MCF 10A (cell line): ENCODE measurements around the gene PARD3. TPM values are rescaled to one million over a fixed set of nuclear protein-coding genes. Genes with fewer than 3 reads are reported as not detected.

Experiments used
- BruUV-seq: library from RNA; stranded (reverse); fragments of 400-500 nt; replicated peaks from 2 replicates; lab custom pipeline; 2021; lab: Mats Ljungman, UMichigan
- CTCF ChIA-PET: fragments of 300-600 bp; sonication (Branson Sonifier 250); formaldehyde crosslinking; extraction: SDS; loops from one replicate; lab custom pipeline; 2021; ENCODE audit warnings: antibody characterized with exemption, inconsistent platforms; lab: Yijun Ruan, JAX
- POLR2A ChIA-PET: fragments of 300-600, 350-650 bp; sonication (Branson Sonifier 250); formaldehyde crosslinking; extraction: SDS; loops from one replicate; lab custom pipeline; 2020; ENCODE audit warnings: antibody characterized with exemption, inconsistent platforms; lab: Yijun Ruan, JAX
- DNase-seq: peaks from one replicate; pipeline ENCODE4 v3.0.0-alpha.2; 2018; ENCODE audit not compliant: unreplicated experiment
- H3K27ac Mint-ChIP-seq: one replicate; pipeline ENCODE4 v1.8.0; 2022; ENCODE audit warnings: mild to moderate bottlenecking, low read depth, mixed read lengths; ENCODE audit not compliant: unreplicated experiment
- H3K27me3 Mint-ChIP-seq: one replicate; pipeline ENCODE4 v1.8.0; 2022; ENCODE audit warnings: mixed read lengths; ENCODE audit not compliant: insufficient read depth, unreplicated experiment
- H3K36me3 Mint-ChIP-seq: one replicate; pipeline ENCODE4 v1.8.0; 2022; ENCODE audit warnings: mild to moderate bottlenecking, moderate library complexity, mixed read lengths; ENCODE audit not compliant: insufficient read depth, unreplicated experiment
- H3K4me1 Mint-ChIP-seq: one replicate; pipeline ENCODE4 v1.8.0; 2022; ENCODE audit warnings: mixed read lengths; ENCODE audit not compliant: insufficient read depth, unreplicated experiment
- H3K4me3 Mint-ChIP-seq: one replicate; pipeline ENCODE4 v1.8.0; 2022; ENCODE audit warnings: mild to moderate bottlenecking, moderate library complexity, mixed read lengths; ENCODE audit not compliant: unreplicated experiment
- H3K9me3 Mint-ChIP-seq: one replicate; pipeline ENCODE4 v1.8.0; 2022; ENCODE audit warnings: mixed read lengths; ENCODE audit not compliant: unreplicated experiment
- intact Hi-C: fragments of 100-400 bp; cut with micrococcal nuclease; formaldehyde crosslinking; loops from 2 replicates; pipeline ENCODE4 v1.14.1; 2022
- total RNA-seq: library from RNA; stranded (reverse); gene quantifications from 2 replicates; pipeline ENCODE4 v1.2.3, GENCODE V29; 2022
- TF ChIP-seq, protein P1 (sequence below): fragments of 200-600 bp; IDR thresholded peaks from one replicate; pipeline ENCODE4 v1.8.0; 2022; ENCODE audit warnings: antibody characterized with exemption, mild to moderate bottlenecking; ENCODE audit not compliant: unreplicated experiment

Gene PARD3
- total RNA-seq, 1 experiment from 2014 or later = 70.0 TPM

DNA sequence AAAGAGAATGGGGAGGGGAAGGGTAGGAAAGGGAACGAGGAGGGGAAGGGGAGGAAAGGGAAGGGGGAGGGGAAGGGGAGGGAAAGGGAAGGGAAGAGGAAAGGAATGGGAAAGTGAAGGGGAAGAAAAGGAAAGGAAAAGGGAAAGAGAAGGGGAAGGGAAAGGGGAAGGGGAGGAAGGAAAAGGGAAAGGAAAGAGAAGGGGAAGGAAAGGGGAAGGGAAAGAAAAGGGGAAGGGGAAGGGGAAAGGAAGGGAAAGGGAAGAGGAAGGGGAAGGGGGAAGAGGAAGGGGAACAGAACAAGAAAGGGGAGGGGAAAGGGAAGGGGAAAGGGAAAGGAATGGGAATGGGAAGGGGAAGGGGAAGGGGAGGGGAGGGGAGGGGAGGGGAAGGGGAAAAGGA lies 352.1 kb downstream of the PARD3 start:
- CTCF ChIA-PET = no interaction called here
- TF ChIP-seq, protein P1, sequence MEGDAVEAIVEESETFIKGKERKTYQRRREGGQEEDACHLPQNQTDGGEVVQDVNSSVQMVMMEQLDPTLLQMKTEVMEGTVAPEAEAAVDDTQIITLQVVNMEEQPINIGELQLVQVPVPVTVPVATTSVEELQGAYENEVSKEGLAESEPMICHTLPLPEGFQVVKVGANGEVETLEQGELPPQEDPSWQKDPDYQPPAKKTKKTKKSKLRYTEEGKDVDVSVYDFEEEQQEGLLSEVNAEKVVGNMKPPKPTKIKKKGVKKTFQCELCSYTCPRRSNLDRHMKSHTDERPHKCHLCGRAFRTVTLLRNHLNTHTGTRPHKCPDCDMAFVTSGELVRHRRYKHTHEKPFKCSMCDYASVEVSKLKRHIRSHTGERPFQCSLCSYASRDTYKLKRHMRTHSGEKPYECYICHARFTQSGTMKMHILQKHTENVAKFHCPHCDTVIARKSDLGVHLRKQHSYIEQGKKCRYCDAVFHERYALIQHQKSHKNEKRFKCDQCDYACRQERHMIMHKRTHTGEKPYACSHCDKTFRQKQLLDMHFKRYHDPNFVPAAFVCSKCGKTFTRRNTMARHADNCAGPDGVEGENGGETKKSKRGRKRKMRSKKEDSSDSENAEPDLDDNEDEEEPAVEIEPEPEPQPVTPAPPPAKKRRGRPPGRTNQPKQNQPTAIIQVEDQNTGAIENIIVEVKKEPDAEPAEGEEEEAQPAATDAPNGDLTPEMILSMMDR = no peak
- intact Hi-C loops = no loop called here
- Mint-ChIP-seq H3K4me3 (no peak overlapping the region), H3K4me1 (no peaks in the 10 kb centered on the region), H3K9me3 (no peaks in the 10 kb centered on the region), H3K36me3 (peaks cover 16% of the 10 kb centered on the region), H3K27ac (no peak overlapping the region), H3K27me3 (no peaks in the 10 kb centered on the region)
- DNase-seq = no peak
- BruUV-seq = no TSS peak
- POLR2A ChIA-PET = no interaction called here

DNA sequence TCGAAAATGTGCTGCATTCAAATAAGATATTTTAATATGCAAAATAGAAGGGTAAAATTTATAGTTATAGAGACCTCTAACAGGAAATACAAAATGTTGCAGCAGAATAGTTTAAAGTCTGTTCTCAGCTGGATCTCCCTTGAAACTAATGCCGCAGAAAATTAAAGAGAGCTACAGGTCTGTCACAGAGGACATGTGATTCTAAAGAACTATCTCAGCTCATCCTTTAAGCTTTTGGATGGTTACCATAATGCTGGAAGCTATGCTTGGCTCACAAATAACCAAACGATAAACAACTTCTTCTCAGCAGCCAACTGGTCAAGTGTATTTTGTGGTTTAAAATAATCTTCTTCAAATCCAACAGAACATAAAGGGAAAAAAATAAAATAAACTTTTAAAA lies 353.0 kb downstream of the PARD3 start:
- intact Hi-C loops = no loop called here
- H3K27ac Mint-ChIP-seq = no peak overlapping the region
- H3K4me3 Mint-ChIP-seq = no peak overlapping the region
- no peaks in the 10 kb centered on the region for H3K4me1 Mint-ChIP-seq
- ChIA-PET POLR2A (interaction anchor here (0.8 kb wide), 1 partner anchor 10 kb away, joined by 3 read pairs; no protein-coding TSS in a partner anchor), CTCF (interaction anchor here (0.7 kb wide), 1 partner anchor 17 kb away, joined by 4 read pairs; no protein-coding TSS in a partner anchor)
- H3K9me3 Mint-ChIP-seq = no peaks in the 10 kb centered on the region
- no peaks in the 10 kb centered on the region for H3K27me3 Mint-ChIP-seq
- TF ChIP-seq, protein P1 = no peak
- BruUV-seq = no TSS peak
- no peak for DNase-seq
- H3K36me3 Mint-ChIP-seq = peaks cover 6% of the 10 kb centered on the region

DNA sequence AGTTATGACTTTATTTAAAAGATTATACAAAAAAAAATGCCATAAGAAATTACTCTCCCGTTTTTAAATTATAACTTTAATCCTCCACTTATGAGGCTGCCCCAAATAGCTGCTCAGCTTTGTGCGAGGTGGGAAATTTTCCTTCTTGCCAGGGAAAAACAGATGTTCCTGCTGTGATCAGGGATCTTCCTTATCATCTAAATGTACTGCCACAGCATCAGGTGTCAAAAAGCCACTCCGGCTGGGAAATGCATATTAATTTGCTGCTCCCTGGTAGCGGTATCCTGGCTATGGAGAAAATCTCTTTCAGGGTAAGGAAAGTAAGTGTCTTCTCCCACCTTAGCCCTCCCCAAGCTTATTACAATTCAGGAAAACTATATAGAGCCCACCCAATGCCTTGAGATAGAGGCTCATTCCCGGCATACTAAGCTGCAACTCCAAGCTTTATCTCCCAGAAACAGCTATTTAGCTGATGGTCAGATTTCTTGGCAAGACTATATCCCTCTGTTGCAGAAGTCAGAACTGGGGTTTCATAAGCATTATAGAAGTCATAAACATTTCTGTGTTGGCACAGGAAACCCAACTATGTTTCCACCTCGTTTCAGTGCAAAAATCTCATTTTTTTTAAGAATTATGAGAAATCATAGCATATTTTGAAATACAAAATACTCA lies 360.4 kb downstream of the PARD3 start:
- no peaks in the 10 kb centered on the region for H3K4me1 Mint-ChIP-seq
- no peaks in the 10 kb centered on the region for H3K9me3 Mint-ChIP-seq
- ChIA-PET CTCF (no interaction called here), POLR2A (no interaction called here)
- no peak overlapping the region for H3K4me3 Mint-ChIP-seq
- H3K27me3 Mint-ChIP-seq = no peaks in the 10 kb centered on the region
- BruUV-seq = no TSS peak
- intact Hi-C loops = no loop called here
- no peak overlapping the region for H3K27ac Mint-ChIP-seq
- no peak for DNase-seq
- TF ChIP-seq, protein P1 = no peak
- peaks cover 9% of the 10 kb centered on the region for H3K36me3 Mint-ChIP-seq

DNA sequence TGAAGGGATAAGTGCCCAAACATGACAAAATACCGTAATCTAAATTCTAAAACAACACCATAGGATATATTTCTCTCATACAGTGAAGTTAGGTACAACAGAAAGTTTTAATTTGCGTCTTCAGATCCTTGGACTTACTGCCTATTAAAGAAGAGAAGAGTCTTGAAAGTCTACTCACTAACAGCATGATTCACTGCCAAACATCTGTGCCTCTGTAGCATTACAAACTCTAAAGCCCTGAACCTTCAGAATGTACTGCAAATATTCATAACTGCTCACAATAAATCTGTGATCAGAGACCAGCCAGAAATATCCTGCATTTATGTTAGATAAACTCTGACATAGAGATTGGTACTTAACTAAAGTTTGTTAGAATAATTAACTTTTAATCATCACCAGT lies 365.3 kb downstream of the PARD3 start:
- H3K27me3 Mint-ChIP-seq = no peaks in the 10 kb centered on the region
- intact Hi-C loops = no loop called here
- ChIA-PET CTCF (no interaction called here), POLR2A (no interaction called here)
- no peak for DNase-seq
- no TSS peak for BruUV-seq
- H3K4me1 Mint-ChIP-seq = no peaks in the 10 kb centered on the region
- TF ChIP-seq, protein P1 = no peak
- no peak overlapping the region for H3K4me3 Mint-ChIP-seq
- H3K27ac Mint-ChIP-seq = no peak overlapping the region
- peaks cover 21% of the 10 kb centered on the region for H3K36me3 Mint-ChIP-seq
- no peaks in the 10 kb centered on the region for H3K9me3 Mint-ChIP-seq
